Lower lobe of right lung (tissue), 2 donors: ENCODE data around the gene NR1D2. TPM values are rescaled to one million over a fixed set of nuclear protein-coding genes. Genes with fewer than 3 reads are reported as not detected.
"Not testable (repeated sequence)": the region's sequence is repeated elsewhere in the genome, so short reads cannot be mapped to it uniquely, and the experiment has no call there.

ENCODE experiments used
- ATAC-seq, 2 donors: fragments of 200-7000 bp; cut with Tn5 transposase; one replicate each; pipeline ENCODE4 v1.9.1; 2020 to 2022; ENCODE audit warnings: mild to moderate bottlenecking in 2 of 2, moderate library complexity in 2 of 2
- DNase-seq: peaks from one replicate; pipeline ENCODE4 v3.0.0-alpha.2; 2020
- H3K27ac ChIP-seq: fragments of 200-600 bp; one replicate; pipeline ENCODE4 v1.8.0; 2022
- H3K27me3 ChIP-seq: fragments of 200-600 bp; one replicate; pipeline ENCODE4 v1.8.0; 2022; ENCODE audit warnings: low read depth
- H3K36me3 ChIP-seq: fragments of 200-600 bp; one replicate; pipeline ENCODE4 v1.8.0; 2022; ENCODE audit warnings: mild to moderate bottlenecking
- H3K4me1 ChIP-seq: fragments of 200-600 bp; one replicate; pipeline ENCODE4 v1.8.0; 2022
- H3K4me3 ChIP-seq: fragments of 200-600 bp; one replicate; pipeline ENCODE4 v1.8.0; 2022; ENCODE audit warnings: mild to moderate bottlenecking
- H3K9me3 ChIP-seq: fragments of 200-600 bp; one replicate; pipeline ENCODE4 v1.8.0; 2022
- CTCF ChIP-seq: fragments of 200-600 bp; IDR thresholded peaks from one replicate; pipeline ENCODE4 v1.8.0; 2022; ENCODE audit warnings: antibody characterized with exemption, mild to moderate bottlenecking
- intact Hi-C: fragments of 100-400 bp; cut with DNase I; formaldehyde crosslinking; loops from one replicate; pipeline ENCODE4 v1.11.0; 2022
- total RNA-seq: library from RNA; stranded (reverse); fragmentation: NEBNext Ultra II Directional; extraction: Animal tissue kit (Norgen Biotek cat#: 25700); gene quantifications from one replicate; pipeline ENCODE4 v1.2.1, GENCODE V29; 2021
- donor health status: DM: no; HTN: yes; CAD: no; lungs with severe emphysema.

Gene NR1D2
- total RNA-seq, 1 donor from 2014 or later: 53.7 TPM

- intact Hi-C loops: no loop called here
- Histone ChIP-seq H3K4me1 (no peaks in the 10 kb centered on the region), H3K36me3 (no peaks in the 10 kb centered on the region), H3K9me3 (no peaks in the 10 kb centered on the region), H3K4me3 (no peak overlapping the region), H3K27me3 (no peaks in the 10 kb centered on the region), H3K27ac (no peak overlapping the region)
- ATAC-seq (no peak), DNase-seq (no peak)
- no peak for TF ChIP-seq CTCF
These were observed 75.1 kb downstream of the NR1D2 start for GRCh38 chr3:24020036-24020691.

GRCh38 chr3:24023197-24023596, 78.1 kb downstream of the NR1D2 start:
- intact Hi-C loops: no loop called here
- TF ChIP-seq CTCF: no peak
- Histone ChIP-seq H3K4me1 (no peaks in the 10 kb centered on the region), H3K36me3 (no peaks in the 10 kb centered on the region), H3K4me3 (no peak overlapping the region), H3K27ac (no peak overlapping the region), H3K9me3 (no peaks in the 10 kb centered on the region), H3K27me3 (no peaks in the 10 kb centered on the region)
- DNase-seq (no peak), ATAC-seq (no peak)

GRCh38 chr3:24025805-24026204, 80.7 kb downstream of the NR1D2 start:
- Histone ChIP-seq H3K4me3 (no peak overlapping the region), H3K27me3 (no peaks in the 10 kb centered on the region), H3K36me3 (no peaks in the 10 kb centered on the region), H3K27ac (no peak overlapping the region), H3K9me3 (no peaks in the 10 kb centered on the region), H3K4me1 (no peaks in the 10 kb centered on the region)
- intact Hi-C loops: no loop called here
- ATAC-seq: no peak
- DNase-seq: no peak
- TF ChIP-seq CTCF: no peak

GRCh38 chr3:24026665-24027064, 81.6 kb downstream of the NR1D2 start:
- H3K4me3 ChIP-seq, DNase-seq, ATAC-seq, H3K4me1 ChIP-seq, H3K36me3 ChIP-seq, intact Hi-C loops, H3K27me3 ChIP-seq, H3K9me3 ChIP-seq, H3K27ac ChIP-seq: not testable (repeated sequence)

- ATAC-seq (no peak), DNase-seq (no peak)
- Histone ChIP-seq H3K27ac (no peak overlapping the region), H3K4me1 (no peaks in the 10 kb centered on the region), H3K36me3 (no peaks in the 10 kb centered on the region), H3K27me3 (no peaks in the 10 kb centered on the region), H3K4me3 (no peak overlapping the region), H3K9me3 (no peaks in the 10 kb centered on the region)
- no peak for TF ChIP-seq CTCF
- intact Hi-C loops: no loop called here
These were observed 82.9 kb downstream of the NR1D2 start for GRCh38 chr3:24027946-24028345.

Other genes with a start within 250 kb of the NR1D2 start
- 87.8 TPM for gene UBE2E1, start 139.3 kb upstream of the NR1D2 start, total RNA-seq
- 11.1 TPM for gene NKIRAS1, start 28.3 kb upstream of the NR1D2 start, total RNA-seq
- 1,413 TPM for gene RPL15, start 28.2 kb upstream of the NR1D2 start, total RNA-seq